H1 (cell line): ENCODE data around the gene DYNC1H1. TPM values are rescaled to one million over a fixed set of nuclear protein-coding genes. Genes with fewer than 3 reads are reported as not detected.
A peak's percentile ranks its signal among the peaks of the same experiment; 100 is the strongest.

Experiments used
- CTCF ChIA-PET: fragments of 300-600 bp; sonication (Branson Sonifier 250); formaldehyde crosslinking; loops from one replicate; lab custom pipeline; 2021; ENCODE audit not compliant: partially characterized antibody; lab: Charles Lee
- POLR2A ChIA-PET: fragments of 300-600 bp; sonication (Branson Sonifier 250); formaldehyde crosslinking; loops from one replicate; lab custom pipeline; 2021; ENCODE audit warnings: inconsistent platforms; ENCODE audit not compliant: partially characterized antibody; lab: Charles Lee
- DNase-seq, 2 experiments: peaks; one replicate each; pipeline versions ENCODE4 v3.0.0 to v3.0.0-alpha.2; 2010 to 2022; ENCODE audit warnings: low spot score in 2 of 2, low read depth in 1 of 2, mixed read lengths in 1 of 2
- FAIRE-seq: peaks from 2 replicates; lab custom pipeline; 2011; peaks lifted over from hg19 to GRCh38; lab: Jason Lieb, UNC
- H2AFZ ChIP-seq: 2 replicates; pipeline ENCODE4 v1.8.1; 2012; ENCODE audit warnings: low read length, inconsistent platforms
- H2AK5ac ChIP-seq: 2 replicates; pipeline ENCODE4 v1.6.1; 2013; ENCODE audit warnings: low read depth, low read length
- H2BK120ac ChIP-seq: replicated peaks from 2 replicates; pipeline ENCODE3; 2013; ENCODE audit warnings: low read depth, low read length, inconsistent platforms
- H2BK12ac ChIP-seq: 2 replicates; pipeline ENCODE4 v1.6.1; 2013; ENCODE audit warnings: low read depth, low read length
- H2BK15ac ChIP-seq: 2 replicates; pipeline ENCODE4 v1.6.1; 2013; ENCODE audit warnings: low read length
- H2BK20ac ChIP-seq: 2 replicates; pipeline ENCODE4 v1.6.1; 2013; ENCODE audit warnings: low read length
- H2BK5ac ChIP-seq: 2 replicates; pipeline ENCODE4 v1.6.1; 2013; ENCODE audit warnings: low read depth, low read length
- H3K14ac ChIP-seq: 2 replicates; pipeline ENCODE4 v1.6.1; 2013; ENCODE audit warnings: inconsistent platforms; ENCODE audit not compliant: insufficient read length
- H3K18ac ChIP-seq: 2 replicates; pipeline ENCODE4 v1.6.1; 2013; ENCODE audit warnings: low read length; ENCODE audit errors: extremely low read depth
- H3K23ac ChIP-seq: 2 replicates; pipeline ENCODE4 v1.6.1; 2013; ENCODE audit warnings: inconsistent platforms; ENCODE audit not compliant: insufficient read length
- H3K23me2 ChIP-seq: 2 replicates; pipeline ENCODE4 v1.6.1; 2013; ENCODE audit warnings: low read depth, low read length
- H3K27ac ChIP-seq: 2 replicates; pipeline ENCODE4 v1.6.1; 2011; ENCODE audit warnings: low read depth, low read length, inconsistent platforms
- H3K27me3 ChIP-seq, 4 experiments: replicated peaks in 1 of 4; 1 replicate in 1 of 4; 2 replicates in 3 of 4; pipeline versions ENCODE4 v1.6.1 to v1.8.1; 2011 to 2013; ENCODE audit warnings: low read length in 3 of 4, mild to moderate bottlenecking in 3 of 4, inconsistent platforms in 2 of 4, mixed read lengths in 2 of 4, moderate library complexity in 1 of 4; ENCODE audit not compliant: control insufficient read depth in 3 of 4, insufficient read depth in 3 of 4; ENCODE audit errors: extremely low read depth in 1 of 4
- H3K36me3 ChIP-seq, 4 experiments: 2 replicates each; pipeline versions ENCODE4 v1.6.1 to v1.8.1; 2011 to 2013; ENCODE audit warnings: mild to moderate bottlenecking in 4 of 4, low read length in 3 of 4, moderate library complexity in 2 of 4, control low read depth in 1 of 4, inconsistent platforms in 1 of 4; ENCODE audit not compliant: insufficient read depth in 4 of 4, control insufficient read depth in 2 of 4
- H3K4ac ChIP-seq: replicated peaks from 2 replicates; pipeline ENCODE3; 2013; ENCODE audit warnings: low read length, low read depth, mixed read lengths, inconsistent platforms; ENCODE audit not compliant: insufficient read length
- H3K4me1 ChIP-seq, 4 experiments: replicated peaks in 1 of 4; 1 replicate in 1 of 4; 2 replicates in 3 of 4; pipeline versions ENCODE4 v1.6.1 to v1.8.1; 2011 to 2013; ENCODE audit warnings: low read length in 3 of 4, inconsistent platforms in 2 of 4, mixed read lengths in 1 of 4; ENCODE audit not compliant: insufficient read depth in 4 of 4, control insufficient read depth in 3 of 4
- H3K4me2 ChIP-seq, 2 experiments: 2 replicates each; pipeline versions ENCODE4 v1.6.1 to v1.8.1; 2011 to 2013; ENCODE audit warnings: low read depth in 2 of 2, low read length in 2 of 2, control low read depth in 1 of 2, inconsistent platforms in 1 of 2, mild to moderate bottlenecking in 1 of 2; ENCODE audit not compliant: insufficient read depth in 1 of 2
- H3K4me3 ChIP-seq, 4 experiments: fragments of 200-600, 300-600 bp in 1 of 4; sonication (generic), shearing (Covaris generic), sonication (Bioruptor Twin) in 1 of 4; 2 replicates each; pipeline versions ENCODE4 v1.5.1 to v1.8.1; 2011 to 2016; ENCODE audit warnings: low read length in 4 of 4, low read depth in 3 of 4, control low read depth in 2 of 4, inconsistent platforms in 2 of 4, mild to moderate bottlenecking in 2 of 4, mixed read lengths in 1 of 4, moderate library complexity in 1 of 4; ENCODE audit not compliant: insufficient read depth in 2 of 4; ENCODE audit errors: extremely low read depth in 1 of 4
- H3K56ac ChIP-seq: replicated peaks from 2 replicates; pipeline ENCODE3; 2013; ENCODE audit warnings: low read depth, mild to moderate bottlenecking, mixed read lengths, low read length, inconsistent platforms; ENCODE audit not compliant: insufficient read length
- H3K79me1 ChIP-seq: 2 replicates; pipeline ENCODE4 v1.6.1; 2013; ENCODE audit warnings: low read depth, low read length, control low read depth
- H3K79me2 ChIP-seq, 2 experiments: 2 replicates each; pipeline versions ENCODE4 v1.6.1 to v1.8.1; 2012 to 2013; ENCODE audit warnings: low read length in 2 of 2, mild to moderate bottlenecking in 2 of 2, inconsistent platforms in 1 of 2; ENCODE audit not compliant: insufficient read depth in 2 of 2, control insufficient read depth in 1 of 2
- H3K9ac ChIP-seq, 4 experiments: replicated peaks in 1 of 4; 1 replicate in 1 of 4; 2 replicates in 3 of 4; pipeline versions ENCODE4 v1.6.1 to v1.8.1; 2011 to 2013; ENCODE audit warnings: low read depth in 3 of 4, low read length in 3 of 4, control low read depth in 2 of 4, mild to moderate bottlenecking in 2 of 4, moderate library complexity in 2 of 4, inconsistent platforms in 1 of 4; ENCODE audit errors: extremely low read depth in 1 of 4
- H3K9me3 ChIP-seq, 2 experiments: 2 replicates each; pipeline versions ENCODE4 v1.6.1 to v1.8.1; 2012 to 2013; ENCODE audit warnings: mild to moderate bottlenecking in 2 of 2, moderate library complexity in 2 of 2, control low read depth in 1 of 2, inconsistent platforms in 1 of 2, low read depth in 1 of 2, low read length in 1 of 2, mixed read lengths in 1 of 2; ENCODE audit not compliant: insufficient read depth in 2 of 2
- H4K20me1 ChIP-seq, 2 experiments: replicated peaks in 1 of 2; 2 replicates each; pipeline versions ENCODE3 to v1.8.1; 2011 to 2013; ENCODE audit warnings: inconsistent platforms in 2 of 2, low read length in 2 of 2, mild to moderate bottlenecking in 1 of 2; ENCODE audit not compliant: insufficient read depth in 2 of 2, control insufficient read depth in 1 of 2
- H4K5ac ChIP-seq: 2 replicates; pipeline ENCODE4 v1.6.1; 2013; ENCODE audit warnings: low read length, low read depth, mixed read lengths, inconsistent platforms; ENCODE audit not compliant: insufficient read length
- H4K8ac ChIP-seq: 2 replicates; pipeline ENCODE4 v1.8.0; 2013; ENCODE audit warnings: mild to moderate bottlenecking, moderate library complexity, low read length, inconsistent platforms; ENCODE audit not compliant: insufficient read depth; ENCODE audit errors: extremely low read depth
- H4K91ac ChIP-seq: replicated peaks from 2 replicates; pipeline ENCODE3; 2013; ENCODE audit warnings: low read length, mixed read lengths, inconsistent platforms; ENCODE audit not compliant: insufficient read length
- KDM5A ChIP-seq: fragments of 200-600 bp; IDR thresholded peaks from 2 replicates; pipeline ENCODE4 v1.7.1; 2012; ENCODE audit warnings: mild to moderate bottlenecking, low read length, inconsistent platforms, mixed read lengths
- WGBS, 2 experiments: shearing (Covaris generic) in 1 of 2; methylation state at CpG; one replicate each; pipeline versions ENCODE4 v1.1.6 to v1.1.7; 2013 to 2015; ENCODE audit warnings: low lambda C conversion rate in 2 of 2, mixed read lengths in 2 of 2, inconsistent platforms in 1 of 2, low coverage in 1 of 2, missing lambda C conversion rate in 1 of 2; ENCODE audit not compliant: insufficient replicate concordance in 2 of 2, insufficient coverage in 1 of 2, insufficient read length in 1 of 2; ENCODE audit errors: extremely low coverage in 1 of 2, missing lambda C conversion rate in 1 of 2; 5-methylcytosine and 5-hydroxymethylcytosine counted together
- polyA plus RNA-seq, 7 experiments: library from polyadenylated mRNA; depleted of rRNA in 3 of 7; stranded (reverse) in 5 of 7; unstranded in 2 of 7; fragments of >200 nt in 5 of 7; fragments of 200-250 nt in 2 of 7; gene quantifications; 1 replicate in 5 of 7; 2 replicates in 1 of 7; 4 replicates in 1 of 7; pipeline versions ENCODE4 v1.2.1 to v1.2.3, GENCODE V29; 2011 to 2013; ENCODE audit warnings: missing spikeins in 2 of 7, mixed read lengths in 2 of 7
- total RNA-seq: library from RNA; stranded (reverse); fragmentation: NEBNext Ultra II Directional; extraction: Animal tissue kit (Norgen Biotek cat#: 25700); gene quantifications from 2 replicates; pipeline ENCODE4 v1.2.1, GENCODE V29; 2021

The DYNC1H1 gene
- total and polyA plus RNA-seq, 2 of the 8 experiments (the other 6 are each of a cell fraction or from before 2014, with no cell fraction given), result 238 to 387 TPM

GRCh38 chr14:102095231-102095870 lies 131.0 kb downstream of the DYNC1H1 start:
- H3K9ac ChIP-seq, result no peak overlapping the region
- H3K27ac ChIP-seq, result no peak overlapping the region
- H3K56ac ChIP-seq, result no peak overlapping the region
- no peak overlapping the region for H3K4me2 ChIP-seq
- no peak overlapping the region for H3K14ac ChIP-seq
- ChIA-PET POLR2A (interaction anchor here (1.0 to 4.1 kb wide), 8 partner anchors 7 to 219 kb away, joined by 3 to 30 read pairs (median 4); partner anchors contain the start of gene HSP90AA1), CTCF (interaction anchor here (0.7 to 7.6 kb wide), 28 partner anchors 10 to 325 kb away, joined by 3 to 74 read pairs (median 5); partner anchors contain the start of gene ZNF839)
- H3K23ac ChIP-seq, result no peak overlapping the region
- FAIRE-seq, result no peak
- H3K9me3 ChIP-seq, result no peaks in the 10 kb centered on the region
- H3K27me3 ChIP-seq, result no peaks in the 10 kb centered on the region
- no peak overlapping the region for H3K4ac ChIP-seq
- H2BK120ac ChIP-seq, result no peak overlapping the region
- H4K5ac ChIP-seq, result no peak overlapping the region
- no peaks in the 10 kb centered on the region for H3K36me3 ChIP-seq
- 0 out of 2 replicates have a peak overlapping the region, but pooled peaks have one; percentile 21 for H2BK20ac ChIP-seq
- H3K79me2 ChIP-seq, result no peaks in the 10 kb centered on the region
- no peaks in the 10 kb centered on the region for H3K79me1 ChIP-seq
- H3K4me1 ChIP-seq, result peaks cover 0 to 14% (median 9%) of the 10 kb centered on the region in 4 experiments; a peak in 6 of 7 replicates
- no peak overlapping the region for H4K91ac ChIP-seq
- 0 out of 2 replicates have a peak overlapping the region, but pooled peaks have one; percentile 8 for H2BK15ac ChIP-seq
- H3K23me2 ChIP-seq, result no peaks in the 10 kb centered on the region
- peak overlapping the region; percentile 60; the same call in 1 of the 2 replicates for H2BK12ac ChIP-seq
- no peak overlapping the region for H2BK5ac ChIP-seq
- 68% methylated on average over 6 of the region's 6 CpGs; no CpG with 5 or more reads in 1 of the 2 experiments for WGBS, 2 experiments
- no peak for DNase-seq
- H3K18ac ChIP-seq, result no peak overlapping the region
- TF ChIP-seq KDM5A, result no peak
- H4K20me1 ChIP-seq, result peaks cover 0 to 1% of the 10 kb centered on the region in 2 experiments
- no peak overlapping the region for H2AFZ ChIP-seq
- H3K4me3 ChIP-seq, result no peak overlapping the region
- no peak overlapping the region for H4K8ac ChIP-seq
- H2AK5ac ChIP-seq, result 0 out of 2 replicates have a peak overlapping the region, but pooled peaks have one; percentile 55
